Measurements from ENCODE around the gene IL19.

DNA sequence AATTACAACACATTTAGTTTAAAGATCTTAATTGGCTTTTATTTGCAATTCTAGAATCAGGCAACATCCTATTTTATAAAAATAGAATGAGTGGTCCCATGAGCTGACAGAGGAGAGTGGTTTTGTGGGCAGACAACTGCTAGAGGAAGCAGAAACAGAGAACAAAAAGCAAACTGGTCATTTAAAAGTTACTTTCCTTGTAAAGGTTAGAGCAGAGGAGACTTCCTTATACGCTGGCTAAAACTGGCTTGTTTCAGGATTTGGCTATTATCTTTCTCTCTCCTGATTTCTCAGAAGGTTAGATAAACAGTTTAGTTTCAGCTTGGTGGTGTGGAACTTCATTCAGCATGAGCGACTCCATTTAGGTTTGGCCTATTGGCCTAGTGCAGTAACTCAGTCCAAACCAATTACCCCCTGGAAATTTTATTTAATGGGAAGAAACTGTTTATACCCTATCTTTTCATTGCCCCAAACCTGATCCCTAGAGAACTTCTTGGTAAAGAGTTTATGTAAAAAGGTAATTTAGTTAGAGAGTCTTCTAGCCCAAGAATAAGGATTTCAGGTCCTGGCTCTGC lies 62.6 kb downstream of the IL19 start:
- TF ChIP-seq TEAD1 (CRISPR knock-in tag; IDR thresholded peaks at IDR 0.05) = no peak
- TF ChIP-seq, protein P1, sequence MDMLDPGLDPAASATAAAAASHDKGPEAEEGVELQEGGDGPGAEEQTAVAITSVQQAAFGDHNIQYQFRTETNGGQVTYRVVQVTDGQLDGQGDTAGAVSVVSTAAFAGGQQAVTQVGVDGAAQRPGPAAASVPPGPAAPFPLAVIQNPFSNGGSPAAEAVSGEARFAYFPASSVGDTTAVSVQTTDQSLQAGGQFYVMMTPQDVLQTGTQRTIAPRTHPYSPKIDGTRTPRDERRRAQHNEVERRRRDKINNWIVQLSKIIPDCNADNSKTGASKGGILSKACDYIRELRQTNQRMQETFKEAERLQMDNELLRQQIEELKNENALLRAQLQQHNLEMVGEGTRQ (CRISPR knock-in tag; IDR thresholded peaks at IDR 0.05) = no peak
- TF ChIP-seq ELF4 (CRISPR knock-in tag; IDR thresholded peaks at IDR 0.05; ENCODE audit: low read depth) = no peak
- TF ChIP-seq SMAD3 (CRISPR knock-in tag; IDR thresholded peaks at IDR 0.05; ENCODE audit: borderline replicate concordance) = no peak
- TF ChIP-seq, protein P2, sequence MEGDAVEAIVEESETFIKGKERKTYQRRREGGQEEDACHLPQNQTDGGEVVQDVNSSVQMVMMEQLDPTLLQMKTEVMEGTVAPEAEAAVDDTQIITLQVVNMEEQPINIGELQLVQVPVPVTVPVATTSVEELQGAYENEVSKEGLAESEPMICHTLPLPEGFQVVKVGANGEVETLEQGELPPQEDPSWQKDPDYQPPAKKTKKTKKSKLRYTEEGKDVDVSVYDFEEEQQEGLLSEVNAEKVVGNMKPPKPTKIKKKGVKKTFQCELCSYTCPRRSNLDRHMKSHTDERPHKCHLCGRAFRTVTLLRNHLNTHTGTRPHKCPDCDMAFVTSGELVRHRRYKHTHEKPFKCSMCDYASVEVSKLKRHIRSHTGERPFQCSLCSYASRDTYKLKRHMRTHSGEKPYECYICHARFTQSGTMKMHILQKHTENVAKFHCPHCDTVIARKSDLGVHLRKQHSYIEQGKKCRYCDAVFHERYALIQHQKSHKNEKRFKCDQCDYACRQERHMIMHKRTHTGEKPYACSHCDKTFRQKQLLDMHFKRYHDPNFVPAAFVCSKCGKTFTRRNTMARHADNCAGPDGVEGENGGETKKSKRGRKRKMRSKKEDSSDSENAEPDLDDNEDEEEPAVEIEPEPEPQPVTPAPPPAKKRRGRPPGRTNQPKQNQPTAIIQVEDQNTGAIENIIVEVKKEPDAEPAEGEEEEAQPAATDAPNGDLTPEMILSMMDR (IDR thresholded peaks at IDR 0.05) = no peak
- TF ChIP-seq, protein P3, sequence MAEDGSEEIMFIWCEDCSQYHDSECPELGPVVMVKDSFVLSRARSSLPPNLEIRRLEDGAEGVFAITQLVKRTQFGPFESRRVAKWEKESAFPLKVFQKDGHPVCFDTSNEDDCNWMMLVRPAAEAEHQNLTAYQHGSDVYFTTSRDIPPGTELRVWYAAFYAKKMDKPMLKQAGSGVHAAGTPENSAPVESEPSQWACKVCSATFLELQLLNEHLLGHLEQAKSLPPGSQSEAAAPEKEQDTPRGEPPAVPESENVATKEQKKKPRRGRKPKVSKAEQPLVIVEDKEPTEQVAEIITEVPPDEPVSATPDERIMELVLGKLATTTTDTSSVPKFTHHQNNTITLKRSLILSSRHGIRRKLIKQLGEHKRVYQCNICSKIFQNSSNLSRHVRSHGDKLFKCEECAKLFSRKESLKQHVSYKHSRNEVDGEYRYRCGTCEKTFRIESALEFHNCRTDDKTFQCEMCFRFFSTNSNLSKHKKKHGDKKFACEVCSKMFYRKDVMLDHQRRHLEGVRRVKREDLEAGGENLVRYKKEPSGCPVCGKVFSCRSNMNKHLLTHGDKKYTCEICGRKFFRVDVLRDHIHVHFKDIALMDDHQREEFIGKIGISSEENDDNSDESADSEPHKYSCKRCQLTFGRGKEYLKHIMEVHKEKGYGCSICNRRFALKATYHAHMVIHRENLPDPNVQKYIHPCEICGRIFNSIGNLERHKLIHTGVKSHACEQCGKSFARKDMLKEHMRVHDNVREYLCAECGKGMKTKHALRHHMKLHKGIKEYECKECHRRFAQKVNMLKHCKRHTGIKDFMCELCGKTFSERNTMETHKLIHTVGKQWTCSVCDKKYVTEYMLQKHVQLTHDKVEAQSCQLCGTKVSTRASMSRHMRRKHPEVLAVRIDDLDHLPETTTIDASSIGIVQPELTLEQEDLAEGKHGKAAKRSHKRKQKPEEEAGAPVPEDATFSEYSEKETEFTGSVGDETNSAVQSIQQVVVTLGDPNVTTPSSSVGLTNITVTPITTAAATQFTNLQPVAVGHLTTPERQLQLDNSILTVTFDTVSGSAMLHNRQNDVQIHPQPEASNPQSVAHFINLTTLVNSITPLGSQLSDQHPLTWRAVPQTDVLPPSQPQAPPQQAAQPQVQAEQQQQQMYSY (CRISPR knock-in tag; IDR thresholded peaks at IDR 0.05) = no peak
- TF ChIP-seq, protein P4, sequence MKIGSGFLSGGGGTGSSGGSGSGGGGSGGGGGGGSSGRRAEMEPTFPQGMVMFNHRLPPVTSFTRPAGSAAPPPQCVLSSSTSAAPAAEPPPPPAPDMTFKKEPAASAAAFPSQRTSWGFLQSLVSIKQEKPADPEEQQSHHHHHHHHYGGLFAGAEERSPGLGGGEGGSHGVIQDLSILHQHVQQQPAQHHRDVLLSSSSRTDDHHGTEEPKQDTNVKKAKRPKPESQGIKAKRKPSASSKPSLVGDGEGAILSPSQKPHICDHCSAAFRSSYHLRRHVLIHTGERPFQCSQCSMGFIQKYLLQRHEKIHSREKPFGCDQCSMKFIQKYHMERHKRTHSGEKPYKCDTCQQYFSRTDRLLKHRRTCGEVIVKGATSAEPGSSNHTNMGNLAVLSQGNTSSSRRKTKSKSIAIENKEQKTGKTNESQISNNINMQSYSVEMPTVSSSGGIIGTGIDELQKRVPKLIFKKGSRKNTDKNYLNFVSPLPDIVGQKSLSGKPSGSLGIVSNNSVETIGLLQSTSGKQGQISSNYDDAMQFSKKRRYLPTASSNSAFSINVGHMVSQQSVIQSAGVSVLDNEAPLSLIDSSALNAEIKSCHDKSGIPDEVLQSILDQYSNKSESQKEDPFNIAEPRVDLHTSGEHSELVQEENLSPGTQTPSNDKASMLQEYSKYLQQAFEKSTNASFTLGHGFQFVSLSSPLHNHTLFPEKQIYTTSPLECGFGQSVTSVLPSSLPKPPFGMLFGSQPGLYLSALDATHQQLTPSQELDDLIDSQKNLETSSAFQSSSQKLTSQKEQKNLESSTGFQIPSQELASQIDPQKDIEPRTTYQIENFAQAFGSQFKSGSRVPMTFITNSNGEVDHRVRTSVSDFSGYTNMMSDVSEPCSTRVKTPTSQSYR (CRISPR knock-in tag; IDR thresholded peaks at IDR 0.05) = no peak
- no peak for TF ChIP-seq NR3C1 (CRISPR knock-in tag; conservative IDR thresholded peaks at IDR 0.05; ENCODE audit: low read depth)
- TF ChIP-seq, protein P5, sequence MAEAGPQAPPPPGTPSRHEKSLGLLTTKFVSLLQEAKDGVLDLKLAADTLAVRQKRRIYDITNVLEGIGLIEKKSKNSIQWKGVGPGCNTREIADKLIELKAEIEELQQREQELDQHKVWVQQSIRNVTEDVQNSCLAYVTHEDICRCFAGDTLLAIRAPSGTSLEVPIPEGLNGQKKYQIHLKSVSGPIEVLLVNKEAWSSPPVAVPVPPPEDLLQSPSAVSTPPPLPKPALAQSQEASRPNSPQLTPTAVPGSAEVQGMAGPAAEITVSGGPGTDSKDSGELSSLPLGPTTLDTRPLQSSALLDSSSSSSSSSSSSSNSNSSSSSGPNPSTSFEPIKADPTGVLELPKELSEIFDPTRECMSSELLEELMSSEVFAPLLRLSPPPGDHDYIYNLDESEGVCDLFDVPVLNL (CRISPR knock-in tag; IDR thresholded peaks at IDR 0.05; ENCODE audit: borderline replicate concordance, low read depth) = no peak
- TF ChIP-seq, protein P6, sequence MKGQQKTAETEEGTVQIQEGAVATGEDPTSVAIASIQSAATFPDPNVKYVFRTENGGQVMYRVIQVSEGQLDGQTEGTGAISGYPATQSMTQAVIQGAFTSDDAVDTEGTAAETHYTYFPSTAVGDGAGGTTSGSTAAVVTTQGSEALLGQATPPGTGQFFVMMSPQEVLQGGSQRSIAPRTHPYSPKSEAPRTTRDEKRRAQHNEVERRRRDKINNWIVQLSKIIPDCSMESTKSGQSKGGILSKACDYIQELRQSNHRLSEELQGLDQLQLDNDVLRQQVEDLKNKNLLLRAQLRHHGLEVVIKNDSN (CRISPR knock-in tag; IDR thresholded peaks at IDR 0.05) = no peak
- TF ChIP-seq, protein P7, sequence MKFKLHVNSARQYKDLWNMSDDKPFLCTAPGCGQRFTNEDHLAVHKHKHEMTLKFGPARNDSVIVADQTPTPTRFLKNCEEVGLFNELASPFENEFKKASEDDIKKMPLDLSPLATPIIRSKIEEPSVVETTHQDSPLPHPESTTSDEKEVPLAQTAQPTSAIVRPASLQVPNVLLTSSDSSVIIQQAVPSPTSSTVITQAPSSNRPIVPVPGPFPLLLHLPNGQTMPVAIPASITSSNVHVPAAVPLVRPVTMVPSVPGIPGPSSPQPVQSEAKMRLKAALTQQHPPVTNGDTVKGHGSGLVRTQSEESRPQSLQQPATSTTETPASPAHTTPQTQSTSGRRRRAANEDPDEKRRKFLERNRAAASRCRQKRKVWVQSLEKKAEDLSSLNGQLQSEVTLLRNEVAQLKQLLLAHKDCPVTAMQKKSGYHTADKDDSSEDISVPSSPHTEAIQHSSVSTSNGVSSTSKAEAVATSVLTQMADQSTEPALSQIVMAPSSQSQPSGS (CRISPR knock-in tag; IDR thresholded peaks at IDR 0.05; ENCODE audit: borderline replicate concordance, low read depth) = no peak

Measured in WTC11 (cell line).